HG03135 (cell line): ENCODE data around the gene CPED1.
"Not testable (repeated sequence)": the region's sequence is repeated elsewhere in the genome, so short reads cannot be mapped to it uniquely, and the experiment has no call there.

Experiments used
- ATAC-seq: cut with Tn5 transposase; IDR thresholded peaks from one replicate; pipeline ENCODE4 v1.9.1; 2021; ENCODE audit warnings: mild to moderate bottlenecking, moderate library complexity; ENCODE audit not compliant: unreplicated experiment

Gene CPED1

GRCh38 chr7:121219026-121219425 is 230.5 kb downstream of the CPED1 start:
- ATAC-seq: no peak

- ATAC-seq: not testable (repeated sequence)
Observed at GRCh38 chr7:121221108-121221507, 232.6 kb downstream of the CPED1 start.

- no peak for ATAC-seq
Observed at GRCh38 chr7:121228779-121229178, 240.3 kb downstream of the CPED1 start.

GRCh38 chr7:121235201-121235600 is 246.7 kb downstream of the CPED1 start:
- no peak for ATAC-seq

GRCh38 chr7:121237601-121238000 is 249.1 kb downstream of the CPED1 start:
- no peak for ATAC-seq

- no peak for ATAC-seq
Observed at GRCh38 chr7:121244120-121244870, 255.8 kb downstream of the CPED1 start.

- ATAC-seq: not testable (repeated sequence)
Observed at GRCh38 chr7:121251367-121251766, 262.9 kb downstream of the CPED1 start.

GRCh38 chr7:121252523-121253235 is 264.2 kb downstream of the CPED1 start:
- not testable (repeated sequence) for ATAC-seq

GRCh38 chr7:121259826-121260225 is 271.3 kb downstream of the CPED1 start:
- ATAC-seq: no peak

GRCh38 chr7:121261207-121261884 is 272.8 kb downstream of the CPED1 start:
- no peak for ATAC-seq

- ATAC-seq: no peak
Observed at GRCh38 chr7:121262221-121262620, 273.7 kb downstream of the CPED1 start.

GRCh38 chr7:121262969-121263368 is 274.5 kb downstream of the CPED1 start:
- no peak for ATAC-seq

GRCh38 chr7:121266307-121266894 is 277.9 kb downstream of the CPED1 start:
- no peak for ATAC-seq

GRCh38 chr7:121267612-121268011 is 279.1 kb downstream of the CPED1 start:
- ATAC-seq: no peak

- no peak for ATAC-seq
Observed at GRCh38 chr7:121269798-121270197, 281.3 kb downstream of the CPED1 start.

GRCh38 chr7:121271098-121271497 is 282.6 kb downstream of the CPED1 start:
- ATAC-seq: no peak

GRCh38 chr7:121271916-121272315 is 283.4 kb downstream of the CPED1 start:
- ATAC-seq: no peak

GRCh38 chr7:121272676-121273075 is 284.2 kb downstream of the CPED1 start:
- ATAC-seq: no peak

GRCh38 chr7:121273467-121274167 is 285.1 kb downstream of the CPED1 start:
- ATAC-seq: no peak

GRCh38 chr7:121274467-121274866 is 286.0 kb downstream of the CPED1 start:
- no peak for ATAC-seq

GRCh38 chr7:121275204-121275603 is 286.7 kb downstream of the CPED1 start:
- no peak for ATAC-seq
